Fibroblast of lung (primary cell): ENCODE results near the gene PRR7. TPM values are rescaled to one million over a fixed set of nuclear protein-coding genes. Genes with fewer than 3 reads are reported as not detected.
A peak's percentile ranks its signal among the peaks of the same experiment; 100 is the strongest.

ENCODE experiments used
- DNase-seq, 2 donors: peaks; one replicate each; pipeline versions ENCODE4 v3.0.0 to v3.0.0-alpha.2; 2010; ENCODE audit warnings: low read depth in 2 of 2
- H2AFZ ChIP-seq: 2 replicates; pipeline ENCODE4 v1.5.1; 2012; ENCODE audit warnings: low read length, control low read depth, inconsistent platforms
- H3K27ac ChIP-seq: 2 replicates; pipeline ENCODE4 v1.5.1; 2011; ENCODE audit warnings: low read length, control low read depth; ENCODE audit not compliant: insufficient read depth
- H3K27me3 ChIP-seq: 2 replicates; pipeline ENCODE4 v1.5.1; 2011; ENCODE audit warnings: mild to moderate bottlenecking, low read length; ENCODE audit not compliant: control insufficient read depth, insufficient read depth
- H3K36me3 ChIP-seq: 2 replicates; pipeline ENCODE4 v1.5.1; 2011; ENCODE audit warnings: low read length; ENCODE audit not compliant: control insufficient read depth, insufficient read depth
- H3K4me1 ChIP-seq: 2 replicates; pipeline ENCODE4 v1.5.1; 2011; ENCODE audit warnings: low read length; ENCODE audit not compliant: control insufficient read depth, insufficient read depth; ENCODE audit errors: extremely low read depth
- H3K4me2 ChIP-seq: 2 replicates; pipeline ENCODE4 v1.5.1; 2011; ENCODE audit warnings: low read length, control low read depth; ENCODE audit not compliant: insufficient read depth; ENCODE audit errors: extremely low read depth
- H3K4me3 ChIP-seq, 4 experiments: fragments of 200-600 bp in 1 of 4; sonication (generic) in 1 of 4; replicated peaks in 1 of 4; 2 replicates each; pipeline ENCODE4 v1.5.1; 2011 to 2016; ENCODE audit warnings: low read length in 4 of 4, low read depth in 3 of 4, mild to moderate bottlenecking in 3 of 4, control low read depth in 2 of 4, inconsistent platforms in 1 of 4, mixed read lengths in 1 of 4; ENCODE audit not compliant: insufficient read depth in 1 of 4; ENCODE audit errors: control extremely low read depth in 1 of 4
- H3K79me2 ChIP-seq: 2 replicates; pipeline ENCODE4 v1.5.1; 2012; ENCODE audit warnings: mild to moderate bottlenecking, low read length, inconsistent platforms; ENCODE audit not compliant: control insufficient read depth, insufficient read depth
- H3K9ac ChIP-seq: 2 replicates; pipeline ENCODE4 v1.5.1; 2011; ENCODE audit warnings: mild to moderate bottlenecking, low read length, control low read depth; ENCODE audit not compliant: insufficient read depth
- H3K9me3 ChIP-seq: 2 replicates; pipeline ENCODE4 v1.5.1; 2012; ENCODE audit warnings: low read depth, low read length; ENCODE audit not compliant: control insufficient read depth, insufficient read depth
- H4K20me1 ChIP-seq: 2 replicates; pipeline ENCODE4 v1.5.1; 2011; ENCODE audit warnings: low read length; ENCODE audit not compliant: control insufficient read depth, insufficient read depth; ENCODE audit errors: extremely low read depth
- EZH2 ChIP-seq: IDR thresholded peaks from 2 replicates; pipeline ENCODE4 v1.5.1; 2012; ENCODE audit warnings: low read length, control low read depth, mild to moderate bottlenecking; ENCODE audit errors: missing control alignments
- polyA plus RNA-seq, 2 donors: library from polyadenylated mRNA; depleted of rRNA in 1 of 2; stranded (reverse) in 1 of 2; unstranded in 1 of 2; fragments of >200 nt; gene quantifications; 2 replicates each; pipeline ENCODE4 v1.2.1, GENCODE V29; 2011 to 2012; ENCODE audit warnings: missing spikeins in 1 of 2
- total RNA-seq: library from RNA; depleted of rRNA; stranded (reverse); fragments of >200 nt; gene quantifications from 2 replicates; pipeline ENCODE4 v1.2.1, GENCODE V29; 2014
- TF ChIP-seq, protein P1 (sequence below), 2 donors: IDR thresholded peaks in 1 of 2; conservative IDR thresholded peaks in 1 of 2; 1 replicate in 1 of 2; 2 replicates in 1 of 2; pipeline ENCODE4 v1.5.1; 2011 to 2012; ENCODE audit warnings: low read length in 2 of 2, control low read depth in 1 of 2, inconsistent platforms in 1 of 2, low read depth in 1 of 2, mild to moderate bottlenecking in 1 of 2

The PRR7 gene
- total and polyA plus RNA-seq, 2 donors (not counting 1 experiment from before 2014, with no cell fraction given): 1.6 to 2.3 TPM

DNA sequence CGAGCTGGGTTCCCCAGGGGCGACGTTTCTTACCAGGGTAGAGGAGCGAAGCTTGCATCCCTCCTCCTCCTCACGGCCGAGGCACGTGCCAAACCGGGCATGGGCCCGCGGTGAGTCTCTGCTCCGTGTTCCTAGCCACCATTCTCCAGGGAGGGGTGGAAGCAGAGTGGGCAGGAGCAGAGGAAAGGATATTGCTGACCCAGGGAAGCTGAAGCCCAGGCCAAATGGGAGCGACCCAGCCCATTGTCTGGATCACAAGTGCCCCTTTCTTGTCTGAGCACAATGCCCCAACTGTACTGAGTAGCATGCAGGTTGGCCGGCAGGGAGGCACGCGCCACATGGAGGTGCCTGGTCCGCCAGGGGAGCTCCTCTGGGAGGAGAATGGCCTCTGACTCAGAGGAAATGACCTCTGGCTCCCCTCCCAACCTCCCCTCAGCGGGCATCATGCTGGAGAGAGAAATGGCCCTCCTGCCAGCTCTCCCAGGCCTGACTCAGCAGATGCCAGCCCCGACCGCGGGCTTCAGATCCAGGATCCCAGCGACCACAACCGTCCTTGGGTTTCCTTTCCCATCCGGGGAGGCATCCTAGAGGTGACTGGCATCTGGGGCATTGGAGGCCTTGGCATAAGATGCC lies 1.1 kb downstream of the PRR7 start:
- Histone ChIP-seq H3K4me3 (peak overlapping the region in 2 of 4 experiments; percentile 28), H3K27ac (no peak overlapping the region), H3K36me3 (no peaks in the 10 kb centered on the region), H2AFZ (no peak overlapping the region), H3K27me3 (no peaks in the 10 kb centered on the region), H3K9ac (no peak overlapping the region), H3K4me1 (peaks cover 7% of the 10 kb centered on the region), H3K79me2 (no peaks in the 10 kb centered on the region), H3K9me3 (no peaks in the 10 kb centered on the region), H3K4me2 (peak overlapping the region; percentile 65), H4K20me1 (no peaks in the 10 kb centered on the region)
- TF ChIP-seq EZH2: no peak
- TF ChIP-seq, protein P1, sequence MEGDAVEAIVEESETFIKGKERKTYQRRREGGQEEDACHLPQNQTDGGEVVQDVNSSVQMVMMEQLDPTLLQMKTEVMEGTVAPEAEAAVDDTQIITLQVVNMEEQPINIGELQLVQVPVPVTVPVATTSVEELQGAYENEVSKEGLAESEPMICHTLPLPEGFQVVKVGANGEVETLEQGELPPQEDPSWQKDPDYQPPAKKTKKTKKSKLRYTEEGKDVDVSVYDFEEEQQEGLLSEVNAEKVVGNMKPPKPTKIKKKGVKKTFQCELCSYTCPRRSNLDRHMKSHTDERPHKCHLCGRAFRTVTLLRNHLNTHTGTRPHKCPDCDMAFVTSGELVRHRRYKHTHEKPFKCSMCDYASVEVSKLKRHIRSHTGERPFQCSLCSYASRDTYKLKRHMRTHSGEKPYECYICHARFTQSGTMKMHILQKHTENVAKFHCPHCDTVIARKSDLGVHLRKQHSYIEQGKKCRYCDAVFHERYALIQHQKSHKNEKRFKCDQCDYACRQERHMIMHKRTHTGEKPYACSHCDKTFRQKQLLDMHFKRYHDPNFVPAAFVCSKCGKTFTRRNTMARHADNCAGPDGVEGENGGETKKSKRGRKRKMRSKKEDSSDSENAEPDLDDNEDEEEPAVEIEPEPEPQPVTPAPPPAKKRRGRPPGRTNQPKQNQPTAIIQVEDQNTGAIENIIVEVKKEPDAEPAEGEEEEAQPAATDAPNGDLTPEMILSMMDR (conservative IDR thresholded peaks at IDR 0.05 in 1 of 2, IDR thresholded peaks at IDR 0.05 in 1 of 2; ENCODE audit: low read depth in 1 of 2, low read length in 2 of 2): no peak
- DNase-seq: peak; percentile 73 to 81

DNA sequence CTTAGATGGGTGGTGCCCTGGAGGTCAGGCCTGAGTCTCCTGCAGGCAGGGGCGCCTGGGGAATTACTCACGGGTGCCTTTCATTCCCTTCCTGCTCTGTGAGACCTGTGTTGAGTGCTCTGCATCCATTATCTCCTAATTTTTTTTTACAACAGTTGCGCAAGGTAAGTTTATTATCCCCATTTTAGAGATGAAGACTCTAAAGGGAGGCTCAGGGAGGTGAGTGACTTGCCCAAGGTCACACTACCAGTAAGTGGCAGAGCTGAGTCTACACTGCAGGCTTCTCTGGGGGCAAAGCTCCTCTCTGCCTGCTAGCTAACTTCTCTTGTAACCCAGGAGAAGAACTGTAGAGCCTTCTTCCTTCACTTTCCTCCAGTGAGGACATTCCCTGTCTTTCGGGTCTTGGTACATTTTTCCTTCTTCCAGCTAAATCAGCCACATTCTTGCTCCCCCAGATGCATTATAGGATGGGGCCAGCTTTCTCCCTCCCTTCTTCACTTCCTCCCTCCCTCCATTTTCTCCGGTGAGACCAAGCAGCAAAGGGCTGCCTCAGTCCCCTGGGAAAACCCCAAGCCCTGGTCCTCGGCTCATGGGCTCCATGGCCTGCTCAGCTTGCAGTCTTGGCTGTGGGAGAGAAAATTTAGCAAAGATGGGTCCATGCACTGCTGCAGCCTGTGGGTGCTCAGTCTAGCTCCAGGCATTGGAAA lies 1.8 kb downstream of the PRR7 start:
- no peak overlapping the region for H2AFZ ChIP-seq
- H3K4me1 ChIP-seq: peaks cover 7% of the 10 kb centered on the region
- no peaks in the 10 kb centered on the region for H3K9me3 ChIP-seq
- no peaks in the 10 kb centered on the region for H4K20me1 ChIP-seq
- H3K4me3 ChIP-seq: no peak overlapping the region
- DNase-seq: no peak
- no peaks in the 10 kb centered on the region for H3K36me3 ChIP-seq
- H3K4me2 ChIP-seq: no peak overlapping the region
- TF ChIP-seq, protein P1 (conservative IDR thresholded peaks at IDR 0.05 in 1 of 2, IDR thresholded peaks at IDR 0.05 in 1 of 2; ENCODE audit: low read depth in 1 of 2, low read length in 2 of 2): no peak
- TF ChIP-seq EZH2: no peak
- H3K79me2 ChIP-seq: no peaks in the 10 kb centered on the region
- H3K27ac ChIP-seq: no peak overlapping the region
- H3K27me3 ChIP-seq: no peaks in the 10 kb centered on the region
- no peak overlapping the region for H3K9ac ChIP-seq

DNA sequence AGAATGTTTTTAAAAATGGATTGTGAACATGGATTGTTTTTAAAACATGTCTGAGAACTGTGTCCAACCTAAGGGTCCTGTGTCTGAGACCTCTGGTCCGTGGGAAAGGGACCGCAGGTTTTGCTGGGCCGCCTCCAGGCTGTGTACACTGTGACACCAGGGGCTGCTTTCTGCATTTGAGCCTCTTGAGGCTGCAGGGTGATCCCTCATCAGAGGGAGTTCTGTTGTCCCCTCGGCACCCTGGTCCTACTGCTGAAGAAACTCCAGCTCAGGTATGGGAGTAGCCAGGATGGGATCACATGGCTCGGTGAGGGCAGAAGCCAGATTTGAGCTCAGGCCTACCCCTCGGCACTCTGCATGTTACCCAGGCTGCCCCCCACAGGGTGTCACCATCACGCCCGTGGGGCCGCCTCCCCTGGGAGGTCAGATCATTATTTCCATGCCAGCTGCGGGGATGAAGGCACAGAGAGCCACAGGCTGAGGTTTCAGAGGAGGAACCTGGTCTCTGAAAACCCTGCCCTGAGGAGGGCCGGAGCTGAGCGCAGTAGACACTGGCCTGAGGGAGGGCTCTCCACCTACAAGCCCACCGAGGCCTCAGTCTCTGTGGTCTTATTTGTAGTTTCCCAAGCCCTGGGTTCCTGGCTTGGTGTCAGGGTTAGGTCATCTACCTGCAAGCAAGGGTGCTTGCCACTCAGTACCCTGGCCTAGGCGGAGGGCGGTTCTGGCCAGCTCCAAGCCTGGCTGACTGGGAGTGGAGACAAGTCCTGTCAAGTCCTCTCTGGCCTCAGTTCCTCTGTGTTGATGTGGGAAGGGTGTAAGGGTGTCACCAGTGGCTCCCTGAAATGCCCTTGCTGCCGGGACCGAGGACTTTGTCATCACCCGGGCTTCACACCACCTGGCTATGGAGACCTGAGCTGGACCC lies 2.8 kb downstream of the PRR7 start:
- no peak for DNase-seq
- Histone ChIP-seq H3K79me2 (no peaks in the 10 kb centered on the region), H4K20me1 (no peaks in the 10 kb centered on the region), H3K27me3 (no peaks in the 10 kb centered on the region), H3K36me3 (no peaks in the 10 kb centered on the region), H3K4me2 (no peak overlapping the region), H3K9ac (no peak overlapping the region), H3K4me3 (no peak overlapping the region), H3K9me3 (no peaks in the 10 kb centered on the region), H3K27ac (no peak overlapping the region), H3K4me1 (peaks cover 15% of the 10 kb centered on the region), H2AFZ (no peak overlapping the region)
- TF ChIP-seq, protein P1 (conservative IDR thresholded peaks at IDR 0.05 in 1 of 2, IDR thresholded peaks at IDR 0.05 in 1 of 2; ENCODE audit: low read depth in 1 of 2, low read length in 2 of 2): no peak
- TF ChIP-seq EZH2: no peak
